Stimulated activated naive CD8-positive, alpha-beta T cell treated with anti-CD3 and anti-CD28 coated beads, Interleukin-15, amount 100 ng/mL, for 72 hours (primary cell): ENCODE results near the gene ZNF777.
"Not testable (repeated sequence)": the region's sequence is repeated elsewhere in the genome, so short reads cannot be mapped to it uniquely, and the experiment has no call there.

ENCODE experiments used
- ATAC-seq: fragments of 150-1000 bp; cut with Tn5 transposase; 2 replicates; pipeline ENCODE4 v1.10.0; 2021; ENCODE audit warnings: mild to moderate bottlenecking, moderate library complexity
- DNase-seq, 2 donors: peaks; one replicate each; pipeline ENCODE4 v3.0.0; 2021 to 2022
- H3K27ac Mint-ChIP-seq, 2 donors: one replicate each; pipeline ENCODE4 v1.8.0; 2022; ENCODE audit warnings: mild to moderate bottlenecking in 2 of 2, mixed read lengths in 2 of 2, moderate library complexity in 2 of 2
- H3K27me3 Mint-ChIP-seq: one replicate; pipeline ENCODE4 v1.8.0; 2022; ENCODE audit warnings: mixed read lengths
- H3K4me1 Mint-ChIP-seq: one replicate; pipeline ENCODE4 v1.8.0; 2022; ENCODE audit warnings: mild to moderate bottlenecking, mixed read lengths
- H3K4me3 Mint-ChIP-seq, 2 donors: one replicate each; pipeline ENCODE4 v1.8.0; 2022; ENCODE audit warnings: mild to moderate bottlenecking in 2 of 2, mixed read lengths in 2 of 2, moderate library complexity in 1 of 2
- H3K9me3 Mint-ChIP-seq, 2 donors: one replicate each; pipeline ENCODE4 v1.8.0; 2022; ENCODE audit warnings: mixed read lengths in 2 of 2

Gene ZNF777

GRCh38 chr7:149466364-149466763 lies 5.5 kb upstream of the ZNF777 start:
- Mint-ChIP-seq H3K9me3 (peaks cover 7 to 9% of the 10 kb centered on the region in 2 donors), H3K27ac (no peak overlapping the region), H3K4me3 (no peak overlapping the region), H3K4me1 (peaks cover 9% of the 10 kb centered on the region), H3K27me3 (peaks cover 29% of the 10 kb centered on the region)
- no peak for ATAC-seq
- no peak for DNase-seq

- DNase-seq: no peak
- Mint-ChIP-seq H3K4me1 (peaks cover 19% of the 10 kb centered on the region), H3K9me3 (peaks cover 0 to 7% of the 10 kb centered on the region in 2 donors), H3K4me3 (no peak overlapping the region), H3K27me3 (peaks cover 29% of the 10 kb centered on the region), H3K27ac (no peak overlapping the region)
- no peak for ATAC-seq
These were observed 2.8 kb upstream of the ZNF777 start for GRCh38 chr7:149463500-149464161.

GRCh38 chr7:149462101-149462520 lies 1.2 kb upstream of the ZNF777 start:
- H3K4me1 Mint-ChIP-seq: peaks cover 27% of the 10 kb centered on the region
- ATAC-seq: no peak

GRCh38 chr7:149459540-149460452 lies 1.1 kb downstream of the ZNF777 start:
- Mint-ChIP-seq H3K27ac (no peak overlapping the region), H3K4me1 (peaks cover 27% of the 10 kb centered on the region), H3K4me3 (peak overlapping the region; percentile 25 to 56), H3K27me3 (peaks cover 16% of the 10 kb centered on the region), H3K9me3 (no peaks in the 10 kb centered on the region)
- DNase-seq (peak; percentile 18 to 28), ATAC-seq (peak; percentile 51)

More at GRCh38 chr7:149462101-149462520, 1.2 kb upstream of the ZNF777 start:
- H3K27me3 Mint-ChIP-seq: peaks cover 29% of the 10 kb centered on the region
- no peak for DNase-seq
- no peak overlapping the region for H3K4me3 Mint-ChIP-seq
- peaks cover 0 to 7% of the 10 kb centered on the region in 2 donors for H3K9me3 Mint-ChIP-seq
- no peak overlapping the region for H3K27ac Mint-ChIP-seq

- Mint-ChIP-seq H3K27me3 (peaks cover 9% of the 10 kb centered on the region), H3K4me3 (peak overlapping the region; percentile 46 to 53), H3K4me1 (peaks cover 27% of the 10 kb centered on the region), H3K27ac (peak overlapping the region in 1 of 2 donors; percentile 28), H3K9me3 (no peaks in the 10 kb centered on the region)
- DNase-seq (no peak), ATAC-seq (no peak)
These were observed 1.7 kb downstream of the ZNF777 start for GRCh38 chr7:149459201-149459539.

GRCh38 chr7:149458235-149458634 lies 2.6 kb downstream of the ZNF777 start:
- H3K4me1 Mint-ChIP-seq: peaks cover 27% of the 10 kb centered on the region
- DNase-seq: no peak
- H3K27me3 Mint-ChIP-seq: peaks cover 7% of the 10 kb centered on the region
- peak overlapping the region; percentile 27 to 58 for H3K4me3 Mint-ChIP-seq
- no peak for ATAC-seq
- no peaks in the 10 kb centered on the region for H3K9me3 Mint-ChIP-seq
- H3K27ac Mint-ChIP-seq: no peak overlapping the region

GRCh38 chr7:149457766-149458165 lies 3.1 kb downstream of the ZNF777 start:
- Mint-ChIP-seq H3K27ac (no peak overlapping the region), H3K9me3 (no peaks in the 10 kb centered on the region), H3K27me3 (peaks cover 7% of the 10 kb centered on the region), H3K4me3 (no peak overlapping the region), H3K4me1 (peaks cover 27% of the 10 kb centered on the region)
- DNase-seq (no peak), ATAC-seq (no peak)

GRCh38 chr7:149456506-149457421 lies 4.1 kb downstream of the ZNF777 start:
- Mint-ChIP-seq H3K27ac (no peak overlapping the region), H3K4me1 (peaks cover 21% of the 10 kb centered on the region), H3K4me3 (no peak overlapping the region), H3K9me3 (no peaks in the 10 kb centered on the region), H3K27me3 (no peaks in the 10 kb centered on the region)
- no peak for DNase-seq
- ATAC-seq: no peak

- Mint-ChIP-seq H3K27ac (no peak overlapping the region), H3K27me3 (no peaks in the 10 kb centered on the region), H3K9me3 (no peaks in the 10 kb centered on the region), H3K4me1 (peaks cover 13% of the 10 kb centered on the region), H3K4me3 (no peak overlapping the region)
- ATAC-seq (no peak), DNase-seq (no peak)
These were observed 5.5 kb downstream of the ZNF777 start for GRCh38 chr7:149455175-149455950.

- Mint-ChIP-seq H3K4me3 (no peak overlapping the region), H3K27ac (no peak overlapping the region), H3K9me3 (no peaks in the 10 kb centered on the region), H3K27me3 (no peaks in the 10 kb centered on the region), H3K4me1 (peaks cover 13% of the 10 kb centered on the region)
- DNase-seq: no peak
- ATAC-seq: no peak
These were observed 6.1 kb downstream of the ZNF777 start for GRCh38 chr7:149454750-149455149.

GRCh38 chr7:149454006-149454405 lies 6.9 kb downstream of the ZNF777 start:
- ATAC-seq: no peak
- Mint-ChIP-seq H3K9me3 (no peaks in the 10 kb centered on the region), H3K27me3 (no peaks in the 10 kb centered on the region), H3K4me1 (peaks cover 11% of the 10 kb centered on the region), H3K4me3 (no peak overlapping the region), H3K27ac (no peak overlapping the region)
- DNase-seq: no peak

- peaks cover 8% of the 10 kb centered on the region for H3K4me1 Mint-ChIP-seq
- no peak for DNase-seq
- no peak for ATAC-seq
- H3K9me3 Mint-ChIP-seq: no peaks in the 10 kb centered on the region
- H3K27ac Mint-ChIP-seq: no peak overlapping the region
- no peaks in the 10 kb centered on the region for H3K27me3 Mint-ChIP-seq
- H3K4me3 Mint-ChIP-seq: no peak overlapping the region
These were observed 10.0 kb downstream of the ZNF777 start for GRCh38 chr7:149450821-149451220.

- no peak for ATAC-seq
- no peak for DNase-seq
- Mint-ChIP-seq H3K4me3 (no peak overlapping the region), H3K27me3 (no peaks in the 10 kb centered on the region), H3K4me1 (peaks cover 8% of the 10 kb centered on the region), H3K27ac (no peak overlapping the region), H3K9me3 (no peaks in the 10 kb centered on the region)
These were observed 11.0 kb downstream of the ZNF777 start for GRCh38 chr7:149449897-149450296.

GRCh38 chr7:149448961-149449360 lies 11.9 kb downstream of the ZNF777 start:
- ATAC-seq (no peak), DNase-seq (no peak)
- Mint-ChIP-seq H3K27me3 (no peaks in the 10 kb centered on the region), H3K4me3 (no peak overlapping the region), H3K9me3 (no peaks in the 10 kb centered on the region), H3K27ac (no peak overlapping the region), H3K4me1 (peaks cover 8% of the 10 kb centered on the region)

- not testable (repeated sequence) for H3K9me3 Mint-ChIP-seq, H3K27me3 Mint-ChIP-seq, DNase-seq, H3K4me3 Mint-ChIP-seq, ATAC-seq, H3K4me1 Mint-ChIP-seq, H3K27ac Mint-ChIP-seq
These were observed 14.8 kb downstream of the ZNF777 start for GRCh38 chr7:149446026-149446425.
